ENCODE measurements around the gene KCNE3.

GRCh38 chr11:74507582-74507981, 40.2 kb upstream of the KCNE3 start:
- TF ChIP-seq CBX5 (IDR thresholded peaks at IDR 0.05; ENCODE audit: low read depth) (no peak), FOXM1 (IDR thresholded peaks at IDR 0.05; ENCODE audit: low read depth, low read length) (no peak), CTCF (IDR thresholded peaks at IDR 0.05 in 2 of 3, conservative IDR thresholded peaks at IDR 0.05 in 1 of 3; ENCODE audit: control insufficient read depth in 2 of 3, extremely low read depth in 1 of 3, insufficient read depth in 1 of 3, low read depth in 3 of 3, low read length in 3 of 3) (no peak), BCLAF1 (IDR thresholded peaks at IDR 0.05) (no peak), JUND (IDR thresholded peaks at IDR 0.05; ENCODE audit: low read depth, low read length) (no peak), POLR2A (IDR thresholded peaks at IDR 0.05; ENCODE audit: low read depth, low read length) (no peak), ZZZ3 (IDR thresholded peaks at IDR 0.05; ENCODE audit: control insufficient read depth, insufficient read length, low read depth) (no peak), REST (IDR thresholded peaks at IDR 0.05; ENCODE audit: low read depth, low read length) (no peak), SREBF2 (IDR thresholded peaks at IDR 0.05; ENCODE audit: low read length) (no peak)
